ENCODE measurements around the gene PIAS4. TPM values are rescaled to one million over a fixed set of nuclear protein-coding genes. Genes with fewer than 3 reads are reported as not detected.

PIAS4 gene
- total and polyA plus RNA-seq, 9 of the 15 experiments (the other 6 are each of a cell fraction or from before 2014, with no cell fraction given) = 0.27 to 34.9 (median 14.4) TPM

GRCh38 chr19:4064496-4065260 lies 57.1 kb downstream of the PIAS4 start (continued):
- TF ChIP-seq, protein P1, sequence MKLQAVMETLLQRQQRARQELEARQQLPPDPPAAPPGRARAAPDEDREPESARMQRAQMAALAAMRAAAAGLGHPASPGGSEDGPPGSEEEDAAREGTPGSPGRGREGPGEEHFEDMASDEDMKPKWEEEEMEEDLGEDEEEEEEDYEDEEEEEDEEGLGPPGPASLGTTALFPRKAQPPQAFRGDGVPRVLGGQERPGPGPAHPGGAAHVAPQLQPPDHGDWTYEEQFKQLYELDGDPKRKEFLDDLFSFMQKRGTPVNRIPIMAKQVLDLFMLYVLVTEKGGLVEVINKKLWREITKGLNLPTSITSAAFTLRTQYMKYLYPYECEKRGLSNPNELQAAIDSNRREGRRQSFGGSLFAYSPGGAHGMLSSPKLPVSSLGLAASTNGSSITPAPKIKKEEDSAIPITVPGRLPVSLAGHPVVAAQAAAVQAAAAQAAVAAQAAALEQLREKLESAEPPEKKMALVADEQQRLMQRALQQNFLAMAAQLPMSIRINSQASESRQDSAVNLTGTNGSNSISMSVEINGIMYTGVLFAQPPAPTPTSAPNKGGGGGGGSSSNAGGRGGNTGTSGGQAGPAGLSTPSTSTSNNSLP (IDR thresholded peaks at IDR 0.05; ENCODE audit: borderline replicate concordance, low read depth, low read length) = no peak
- TF ChIP-seq ZNF232 (CRISPR knock-in tag; IDR thresholded peaks at IDR 0.05) = no peak
- TF ChIP-seq MAFG (tag; conservative IDR thresholded peaks at IDR 0.05) = no peak
- peak; percentile 71 for TF ChIP-seq POLR2G (IDR thresholded peaks at IDR 0.05; ENCODE audit: low read depth, low read length)
- no peak for TF ChIP-seq ZNF57 (CRISPR knock-in tag; IDR thresholded peaks at IDR 0.05)
- TF ChIP-seq CBX1 (IDR thresholded peaks at IDR 0.05; ENCODE audit: low read depth) = no peak
- no peak for TF ChIP-seq ZC3H11A (IDR thresholded peaks at IDR 0.05; ENCODE audit: low read depth, low read length)
- no peak for TF ChIP-seq SAP30 (IDR thresholded peaks at IDR 0.05; ENCODE audit: borderline replicate concordance, insufficient read depth, low read depth, low read length, poor library complexity, severe bottlenecking)
- TF ChIP-seq ZNF740 (CRISPR knock-in tag; IDR thresholded peaks at IDR 0.05) = peak; percentile 80
- no peak for TF ChIP-seq ZNF740 (tag; IDR thresholded peaks at IDR 0.05)
- no peak for TF ChIP-seq TAF1 (IDR thresholded peaks at IDR 0.05; ENCODE audit: control insufficient read depth, extremely low read depth, insufficient read depth, low read length, severe bottlenecking)
- peak; percentile 82 for TF ChIP-seq HNRNPL (IDR thresholded peaks at IDR 0.05; ENCODE audit: low read depth, low read length)
- no peak for TF ChIP-seq ZFP30 (CRISPR knock-in tag; IDR thresholded peaks at IDR 0.05; ENCODE audit: borderline replicate concordance)
- TF ChIP-seq ETV5 (CRISPR knock-in tag; IDR thresholded peaks at IDR 0.05; ENCODE audit: low read depth) = no peak
- no peak for TF ChIP-seq GTF2E2 (tag; IDR thresholded peaks at IDR 0.05)
- peak; percentile 73 for TF ChIP-seq MAX (CRISPR knock-in tag; IDR thresholded peaks at IDR 0.05)
- TF ChIP-seq SMARCE1 (IDR thresholded peaks at IDR 0.05) = peak; percentile 12; the same call in 1 of the 2 replicates
- no peak for TF ChIP-seq SETDB1 (IDR thresholded peaks at IDR 0.05; ENCODE audit: low read length)
